ENCODE measurements around the gene DCPS.
A peak's percentile ranks its signal among the peaks of the same experiment; 100 is the strongest.
"Not testable (repeated sequence)": the region's sequence is repeated elsewhere in the genome, so short reads cannot be mapped to it uniquely, and the experiment has no call there.

The DCPS gene

DNA sequence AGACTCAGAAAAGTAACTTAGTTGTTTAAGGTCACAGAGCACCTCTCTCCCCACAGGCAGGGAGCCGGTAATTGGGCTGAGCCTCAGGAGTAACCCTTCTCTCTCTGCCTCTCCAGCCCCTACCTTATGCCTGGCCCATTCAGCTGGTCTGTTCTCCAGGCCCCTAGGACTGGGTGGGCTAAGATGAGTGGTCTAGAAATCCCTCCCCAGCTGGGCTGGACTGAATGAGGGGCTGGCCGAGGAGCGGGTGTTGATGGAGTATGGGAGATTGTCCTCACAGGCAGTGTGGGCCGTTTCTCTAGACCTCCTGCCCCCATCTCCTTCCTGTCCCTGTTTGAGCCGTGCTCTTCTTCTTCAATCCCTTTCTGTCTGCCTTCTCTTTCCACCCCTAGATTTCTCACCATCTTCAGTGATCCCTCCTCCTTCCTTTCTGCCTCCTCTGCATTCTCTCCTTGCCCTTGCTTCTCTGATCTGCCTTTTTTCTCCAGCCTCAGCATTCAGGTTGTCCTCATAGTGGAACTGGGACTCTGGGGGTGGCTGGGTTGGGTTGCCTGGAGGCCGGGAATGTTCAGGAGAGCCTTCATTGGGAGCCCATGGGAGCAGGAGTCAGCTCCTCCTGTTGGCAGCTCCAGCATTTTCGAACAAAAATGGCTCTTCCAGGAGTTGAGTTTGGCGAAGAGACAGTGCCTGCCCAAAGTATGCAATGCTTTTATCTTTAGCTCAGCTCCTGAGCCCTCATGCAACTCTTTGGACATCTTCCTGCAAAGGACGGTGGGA lies 59.2 kb downstream of the DCPS start:
- DNase-seq, result no peak

GRCh38 chr11:126363706-126364248 lies 59.9 kb downstream of the DCPS start:
- DNase-seq, result no peak

DNA sequence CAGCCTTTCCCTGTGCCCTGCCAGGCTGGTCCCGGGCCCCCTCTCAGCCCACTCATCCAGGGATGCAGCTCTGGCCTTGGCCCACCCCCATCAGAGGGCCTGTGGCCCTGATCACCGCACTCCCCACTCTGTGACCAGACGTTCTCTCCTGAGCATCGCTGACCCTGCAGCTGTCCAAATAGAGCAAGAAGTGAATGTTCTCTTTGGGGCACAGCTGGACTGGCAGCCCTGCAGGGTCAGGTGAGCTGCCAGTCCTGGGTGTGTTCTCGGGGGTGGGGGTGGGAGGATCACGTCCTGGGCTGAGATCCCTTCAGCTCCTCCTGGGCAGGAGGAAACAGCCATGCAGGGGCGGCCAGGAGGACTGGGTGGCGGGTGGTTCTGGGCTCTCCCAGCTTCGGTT lies 60.9 kb downstream of the DCPS start:
- not testable (repeated sequence) for DNase-seq

GRCh38 chr11:126365508-126365907 lies 61.6 kb downstream of the DCPS start:
- not testable (repeated sequence) for DNase-seq

DNA sequence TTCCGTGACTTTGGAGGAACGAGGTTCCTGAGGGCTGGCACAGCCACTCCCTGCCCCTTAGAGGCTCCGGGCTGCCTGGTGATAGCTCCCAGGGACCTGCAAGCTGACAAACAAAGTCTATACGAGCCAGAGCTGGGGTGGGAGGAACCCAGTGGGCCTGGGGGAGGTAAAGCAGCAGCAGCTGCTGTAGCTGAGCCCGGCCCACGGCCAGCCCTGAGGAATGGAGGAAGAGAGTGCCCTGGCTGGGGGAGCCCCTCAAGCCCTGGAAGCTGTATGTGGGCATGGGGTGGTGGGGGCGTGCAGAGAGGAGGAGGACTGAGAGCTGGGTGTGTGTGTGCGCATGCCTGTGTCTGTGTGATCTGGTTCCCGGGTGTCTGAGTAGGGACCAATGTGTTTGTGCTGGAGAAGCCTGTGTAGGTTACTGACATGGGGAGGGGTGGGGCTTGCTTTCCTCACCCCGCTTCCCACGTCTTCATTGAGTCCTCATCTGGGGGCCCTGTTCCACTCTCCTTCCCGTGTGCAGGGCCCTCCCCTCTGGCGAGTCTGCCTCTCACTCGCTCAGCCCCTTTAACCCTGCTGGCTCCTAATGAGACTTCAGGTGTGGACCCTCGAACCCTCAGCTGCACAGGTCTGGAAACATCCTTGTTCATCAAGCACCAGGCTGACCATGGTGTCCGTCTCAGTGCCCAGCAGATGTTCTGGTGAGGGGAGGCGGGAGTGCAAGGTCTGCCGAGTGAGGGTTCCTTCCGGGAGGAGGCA lies 62.4 kb downstream of the DCPS start:
- peak in 1 of 2 donors; percentile 48 for DNase-seq

DNA sequence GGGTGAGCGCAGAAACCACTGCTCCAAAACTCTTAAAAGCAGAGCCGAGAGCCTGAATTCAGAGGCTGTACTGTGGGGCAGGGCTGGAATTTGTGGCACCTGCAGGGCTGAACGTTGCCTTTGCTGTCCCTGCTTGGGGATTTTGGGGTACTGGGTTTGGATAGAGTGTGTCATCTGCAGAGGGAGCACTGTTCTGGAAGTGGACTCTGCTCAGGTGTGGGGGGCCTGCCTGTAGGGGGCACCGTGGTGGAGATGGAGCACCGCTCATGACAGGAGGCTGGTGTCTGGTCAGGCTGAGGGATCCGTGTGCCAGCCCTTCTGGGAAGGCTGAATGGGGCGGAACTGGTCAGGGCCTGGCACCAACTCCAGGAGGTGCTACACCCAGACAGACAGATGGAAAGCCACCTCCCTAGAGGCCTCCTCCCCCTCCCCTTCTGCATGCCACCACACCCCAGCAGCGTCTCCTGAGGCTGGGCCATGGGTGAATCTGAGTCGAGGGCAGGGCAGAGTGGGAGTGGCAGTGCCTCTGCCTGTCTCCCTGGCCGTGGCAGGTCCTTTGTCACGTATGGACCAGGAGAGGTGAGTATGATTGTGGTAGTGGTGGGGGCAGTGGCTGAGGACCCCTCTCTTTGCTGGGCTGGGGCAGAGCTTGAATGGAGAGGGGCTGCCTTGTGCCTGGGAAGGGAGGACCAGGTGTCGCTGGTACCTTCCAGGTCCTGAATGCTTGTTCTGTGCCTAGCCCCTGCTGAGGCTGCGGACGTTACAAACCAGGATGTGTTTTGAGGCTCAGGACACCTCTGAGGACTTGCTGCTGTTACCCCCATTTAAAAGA lies 63.2 kb downstream of the DCPS start:
- DNase-seq, result not testable (repeated sequence)

DNA sequence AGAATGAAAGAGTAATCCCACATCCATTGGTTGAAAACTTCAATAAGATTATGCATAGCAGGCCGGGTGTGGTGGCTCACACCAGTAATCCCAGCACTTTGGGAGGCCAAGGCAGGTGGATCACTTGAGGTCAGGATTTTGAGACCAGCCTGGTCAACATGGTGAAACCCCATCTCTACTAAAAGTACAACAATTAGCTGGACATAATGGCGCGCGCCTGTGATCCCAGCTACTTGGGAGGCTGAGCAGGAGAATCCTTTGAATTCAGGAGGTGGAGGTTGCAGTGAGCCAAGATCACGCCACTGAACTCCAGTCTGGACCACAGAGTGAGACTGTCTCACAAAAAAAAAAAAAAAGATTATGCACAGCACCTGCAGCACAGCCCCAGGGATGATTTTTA lies 63.9 kb downstream of the DCPS start:
- DNase-seq, result not testable (repeated sequence)

DNA sequence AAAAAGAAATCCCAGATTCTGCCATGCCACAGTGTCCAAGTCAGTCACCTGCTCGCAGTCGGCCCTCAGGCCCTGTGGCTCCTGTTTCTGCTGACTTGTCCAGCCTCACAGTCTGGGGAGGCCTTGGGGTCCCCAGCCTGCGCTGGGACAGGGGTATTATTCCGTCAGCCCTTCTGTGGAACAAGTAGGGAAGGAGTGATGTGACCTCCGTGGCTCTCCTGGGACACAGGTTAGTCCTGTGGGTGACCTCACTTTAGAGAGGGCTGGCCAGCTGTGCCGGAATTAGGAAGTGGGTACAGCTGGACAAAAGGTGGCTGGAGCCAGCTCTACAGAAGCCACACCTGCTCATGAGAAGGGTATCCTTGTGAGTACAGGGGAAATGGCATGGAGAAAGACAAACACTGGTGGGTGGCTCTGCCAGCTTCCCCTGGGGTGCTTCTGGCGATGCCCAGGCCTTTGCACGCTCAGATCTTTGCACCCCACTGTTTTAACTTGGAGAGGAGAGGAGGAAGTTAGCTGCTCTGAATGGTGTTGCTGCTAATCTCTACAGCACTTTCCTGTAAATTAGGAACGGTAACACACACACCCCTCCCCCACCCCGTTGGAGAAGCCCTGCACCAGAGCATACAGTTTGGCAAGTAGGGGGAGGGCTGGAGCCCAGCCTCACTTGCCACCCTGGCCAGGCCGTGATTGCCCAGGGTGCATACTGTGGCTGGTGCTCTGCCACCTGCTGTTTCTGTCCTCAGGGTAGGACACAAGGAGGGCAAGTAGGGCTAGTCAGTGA lies 64.7 kb downstream of the DCPS start:
- not testable (repeated sequence) for DNase-seq

DNA sequence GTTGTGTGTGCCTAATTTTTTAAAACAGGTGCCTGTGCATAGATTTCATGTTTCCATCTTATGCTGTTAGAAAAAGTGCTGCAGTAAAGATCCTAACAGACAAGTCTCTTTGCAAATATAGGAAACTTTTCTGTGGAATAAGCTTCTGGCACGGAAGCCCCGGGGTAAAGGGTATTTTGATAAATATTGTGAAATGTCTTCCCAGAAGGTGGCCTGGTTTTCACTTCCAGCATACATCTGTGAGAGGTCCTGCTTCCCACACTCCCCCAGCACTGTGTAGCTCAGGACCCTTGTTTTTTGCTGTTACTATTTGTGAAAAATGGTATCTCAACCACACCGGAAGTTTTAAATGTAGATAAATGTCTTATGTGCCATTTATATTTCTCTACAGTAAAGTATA lies 66.2 kb downstream of the DCPS start:
- no peak for DNase-seq

- no peak for DNase-seq
These were observed 67.7 kb downstream of the DCPS start for GRCh38 chr11:126371595-126371994.

DNA sequence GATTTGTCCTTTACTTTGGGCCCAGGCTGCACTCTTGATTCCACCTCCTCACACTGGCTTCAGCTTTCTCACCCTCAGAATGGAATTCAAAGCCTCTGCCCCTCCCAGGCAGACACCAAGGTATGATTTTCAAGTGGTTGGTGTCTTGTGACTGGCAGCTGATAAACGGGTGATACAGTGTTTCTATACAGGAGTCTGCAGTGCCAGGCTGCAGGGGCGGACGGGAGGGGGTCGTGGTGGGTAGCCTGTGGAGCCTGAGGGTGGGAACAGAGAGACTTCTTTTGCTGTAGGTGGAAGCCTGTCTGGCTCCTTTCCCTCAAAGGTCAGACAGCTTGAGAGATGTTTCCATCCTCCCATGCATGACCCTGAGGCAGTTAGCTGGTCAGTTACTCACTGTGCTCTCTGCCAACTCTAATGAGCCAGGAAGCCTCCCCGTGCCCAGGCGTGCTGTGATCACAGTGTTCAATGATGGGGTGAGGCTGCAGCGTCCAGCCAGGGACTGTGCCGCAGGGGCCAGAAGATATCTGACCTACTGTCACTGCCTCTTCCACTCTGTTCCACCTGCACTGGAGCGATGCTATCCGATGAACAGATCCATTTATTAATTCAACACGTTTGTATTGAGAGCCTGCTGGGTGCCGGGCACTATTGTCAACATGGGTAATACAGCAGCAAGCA lies 69.7 kb downstream of the DCPS start:
- DNase-seq, result not testable (repeated sequence)

- not testable (repeated sequence) for DNase-seq
These were observed 70.9 kb downstream of the DCPS start for GRCh38 chr11:126374562-126375300.

DNA sequence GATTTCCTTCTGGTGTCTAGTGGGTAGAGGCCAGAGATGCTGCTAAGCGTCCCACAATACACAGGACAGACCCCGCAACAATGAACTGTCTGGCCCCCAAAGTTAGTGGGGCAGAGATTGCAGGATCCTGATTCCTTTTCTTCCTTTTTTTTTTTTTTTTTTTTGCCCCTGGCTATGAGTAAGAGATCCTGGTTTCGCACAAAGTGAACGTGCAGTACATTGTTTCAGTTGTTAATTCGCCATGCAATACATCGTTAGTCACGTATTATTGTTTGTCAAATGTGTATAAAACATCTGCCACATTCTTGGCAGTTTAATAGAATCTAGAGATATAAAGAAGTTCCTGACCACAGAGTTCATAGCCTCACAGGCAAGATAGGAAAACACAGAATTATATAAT lies 71.9 kb downstream of the DCPS start:
- peak in 1 of 2 donors; percentile 44 for DNase-seq

- DNase-seq, result no peak
These were observed 74.9 kb downstream of the DCPS start for GRCh38 chr11:126378763-126379162.

DNA sequence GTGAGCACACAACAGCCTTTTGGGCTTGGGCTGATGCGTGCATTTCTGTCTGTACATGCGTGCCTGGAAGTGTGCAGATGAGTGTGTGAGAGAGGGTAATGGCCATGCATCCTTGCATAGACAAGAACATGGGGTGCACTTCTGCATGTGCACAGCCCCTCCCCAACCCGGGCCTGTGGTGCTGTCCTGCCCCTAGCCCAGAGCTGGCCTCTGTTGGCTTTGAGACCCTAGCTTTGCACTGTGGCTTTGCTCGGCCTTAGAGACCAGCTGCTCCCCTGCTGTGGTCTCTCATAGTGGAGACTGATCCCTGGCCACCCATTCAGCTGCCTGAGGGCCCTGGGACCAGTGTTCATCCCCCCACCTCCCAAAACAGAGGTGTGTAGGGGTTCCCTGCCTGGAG lies 77.0 kb downstream of the DCPS start:
- DNase-seq, result no peak

DNA sequence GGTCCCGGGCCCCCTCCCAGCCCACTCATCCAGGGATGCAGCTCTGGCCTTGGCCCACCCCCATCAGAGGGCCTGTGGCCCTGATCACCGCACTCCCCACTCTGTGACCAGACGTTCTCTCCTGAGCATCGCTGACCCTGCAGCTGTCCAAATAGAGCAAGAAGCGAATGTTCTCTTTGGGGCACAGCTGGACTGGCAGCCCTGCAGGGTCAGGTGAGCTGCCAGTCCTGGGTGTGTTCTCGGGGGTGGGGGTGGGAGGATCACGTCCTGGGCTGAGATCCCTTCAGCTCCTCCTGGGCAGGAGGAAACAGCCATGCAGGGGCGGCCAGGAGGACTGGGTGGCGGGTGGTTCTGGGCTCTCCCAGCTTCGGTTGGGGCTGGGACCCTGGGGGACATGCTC lies 78.1 kb downstream of the DCPS start:
- DNase-seq, result not testable (repeated sequence)

- not testable (repeated sequence) for DNase-seq
These were observed 78.8 kb downstream of the DCPS start for GRCh38 chr11:126382641-126383040.

GRCh38 chr11:126383339-126384335 lies 79.8 kb downstream of the DCPS start:
- no peak for DNase-seq

GRCh38 chr11:126384449-126385070 lies 80.7 kb downstream of the DCPS start:
- DNase-seq, result no peak
